ENCODE data around the gene TRIM52.
"Not testable (repeated sequence)": the region's sequence is repeated elsewhere in the genome, so short reads cannot be mapped to it uniquely, and the experiment has no call there.

Gene TRIM52

GRCh38 chr5:181212934-181213333, 48.0 kb downstream of the TRIM52 start:
- DNase-seq (ENCODE audit: low spot score) = no peak

GRCh38 chr5:181212080-181212479, 48.9 kb downstream of the TRIM52 start:
- DNase-seq (ENCODE audit: low spot score) = no peak

- DNase-seq (ENCODE audit: low spot score) = no peak
Measured at GRCh38 chr5:181211208-181211607, 49.7 kb downstream of the TRIM52 start.

- DNase-seq (ENCODE audit: low spot score) = not testable (repeated sequence)
Measured at GRCh38 chr5:181210698-181211097, 50.2 kb downstream of the TRIM52 start.

GRCh38 chr5:181210148-181210547, 50.8 kb downstream of the TRIM52 start:
- DNase-seq (ENCODE audit: low spot score) = not testable (repeated sequence)

- not testable (repeated sequence) for DNase-seq (ENCODE audit: low spot score)
Measured at GRCh38 chr5:181209006-181209405, 51.9 kb downstream of the TRIM52 start.

GRCh38 chr5:181207960-181208253, 53.0 kb downstream of the TRIM52 start:
- DNase-seq (ENCODE audit: low spot score) = no peak

GRCh38 chr5:181207214-181207959, 53.6 kb downstream of the TRIM52 start:
- no peak for DNase-seq (ENCODE audit: low spot score)

GRCh38 chr5:181205761-181206649, 54.9 kb downstream of the TRIM52 start:
- no peak for DNase-seq (ENCODE audit: low spot score)
